ENCODE results near the gene RBM12.

Gene RBM12

DNA sequence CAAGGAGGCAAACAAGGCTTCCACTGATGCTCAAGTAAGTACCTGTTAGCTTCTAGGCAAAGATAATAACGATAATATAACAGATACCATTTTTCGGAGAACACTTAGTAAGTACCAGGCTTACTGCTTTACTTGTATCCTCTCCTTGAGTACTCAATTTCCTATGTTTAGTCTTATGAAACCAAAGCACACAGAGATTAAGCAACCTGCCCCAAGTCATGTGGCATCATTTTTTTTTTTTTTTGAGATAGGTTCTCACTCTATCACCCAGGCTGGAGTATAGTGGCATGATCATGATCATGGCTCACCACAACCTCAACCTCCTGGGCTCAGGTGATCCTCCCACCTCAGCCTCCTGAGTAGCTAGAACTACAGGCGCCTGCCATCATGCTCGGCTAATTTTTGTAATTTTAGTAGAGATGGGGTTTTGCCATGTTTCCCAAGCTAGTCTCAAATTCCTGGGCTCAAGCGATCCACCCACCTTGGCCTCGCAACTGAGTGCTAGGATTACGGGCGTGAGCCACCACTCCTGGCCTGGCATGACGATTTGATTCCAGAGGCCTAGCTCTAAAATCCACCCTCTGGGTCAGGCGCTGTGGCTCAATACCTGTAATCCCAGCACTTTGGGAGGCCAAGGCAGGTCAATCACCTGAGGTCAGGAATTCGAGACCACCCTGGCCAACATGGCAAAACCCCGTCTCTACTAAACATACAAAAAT is 35.1 kb downstream of the RBM12 start:
- H3K4me3 ChIP-seq (replicated peaks in 1 of 2; ENCODE audit: low read depth in 2 of 2, low read length in 2 of 2) = no peak overlapping the region
- no peak for DNase-seq (ENCODE audit: low read depth in 2 of 2)
- TF ChIP-seq, protein P1, sequence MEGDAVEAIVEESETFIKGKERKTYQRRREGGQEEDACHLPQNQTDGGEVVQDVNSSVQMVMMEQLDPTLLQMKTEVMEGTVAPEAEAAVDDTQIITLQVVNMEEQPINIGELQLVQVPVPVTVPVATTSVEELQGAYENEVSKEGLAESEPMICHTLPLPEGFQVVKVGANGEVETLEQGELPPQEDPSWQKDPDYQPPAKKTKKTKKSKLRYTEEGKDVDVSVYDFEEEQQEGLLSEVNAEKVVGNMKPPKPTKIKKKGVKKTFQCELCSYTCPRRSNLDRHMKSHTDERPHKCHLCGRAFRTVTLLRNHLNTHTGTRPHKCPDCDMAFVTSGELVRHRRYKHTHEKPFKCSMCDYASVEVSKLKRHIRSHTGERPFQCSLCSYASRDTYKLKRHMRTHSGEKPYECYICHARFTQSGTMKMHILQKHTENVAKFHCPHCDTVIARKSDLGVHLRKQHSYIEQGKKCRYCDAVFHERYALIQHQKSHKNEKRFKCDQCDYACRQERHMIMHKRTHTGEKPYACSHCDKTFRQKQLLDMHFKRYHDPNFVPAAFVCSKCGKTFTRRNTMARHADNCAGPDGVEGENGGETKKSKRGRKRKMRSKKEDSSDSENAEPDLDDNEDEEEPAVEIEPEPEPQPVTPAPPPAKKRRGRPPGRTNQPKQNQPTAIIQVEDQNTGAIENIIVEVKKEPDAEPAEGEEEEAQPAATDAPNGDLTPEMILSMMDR (IDR thresholded peaks at IDR 0.05; ENCODE audit: low read depth, low read length) = no peak

DNA sequence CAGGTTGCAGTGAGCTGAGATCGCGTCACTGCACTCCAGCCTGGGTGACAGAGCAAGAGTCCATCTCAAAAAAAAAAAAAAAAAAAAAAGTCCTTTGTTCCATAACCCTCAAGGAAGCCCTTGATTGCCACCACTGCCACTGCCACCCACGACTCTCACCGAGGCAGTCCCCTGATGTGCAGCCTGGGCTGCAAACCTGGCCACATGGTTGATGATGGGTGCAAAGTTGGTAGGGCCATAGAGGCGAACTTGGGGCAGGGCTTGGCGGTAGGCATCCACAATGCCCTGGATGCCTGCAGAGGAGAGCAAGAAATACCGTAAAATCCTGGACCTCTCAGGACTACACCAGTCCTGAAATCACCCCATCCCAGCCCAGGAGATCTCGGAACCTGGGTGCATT is 37.6 kb downstream of the RBM12 start:
- TF ChIP-seq, protein P1 (IDR thresholded peaks at IDR 0.05; ENCODE audit: low read depth, low read length) = no peak
- DNase-seq (ENCODE audit: low read depth in 2 of 2) = no peak
- H3K4me3 ChIP-seq (replicated peaks in 1 of 2; ENCODE audit: low read depth in 2 of 2, low read length in 2 of 2) = no peak overlapping the region

DNA sequence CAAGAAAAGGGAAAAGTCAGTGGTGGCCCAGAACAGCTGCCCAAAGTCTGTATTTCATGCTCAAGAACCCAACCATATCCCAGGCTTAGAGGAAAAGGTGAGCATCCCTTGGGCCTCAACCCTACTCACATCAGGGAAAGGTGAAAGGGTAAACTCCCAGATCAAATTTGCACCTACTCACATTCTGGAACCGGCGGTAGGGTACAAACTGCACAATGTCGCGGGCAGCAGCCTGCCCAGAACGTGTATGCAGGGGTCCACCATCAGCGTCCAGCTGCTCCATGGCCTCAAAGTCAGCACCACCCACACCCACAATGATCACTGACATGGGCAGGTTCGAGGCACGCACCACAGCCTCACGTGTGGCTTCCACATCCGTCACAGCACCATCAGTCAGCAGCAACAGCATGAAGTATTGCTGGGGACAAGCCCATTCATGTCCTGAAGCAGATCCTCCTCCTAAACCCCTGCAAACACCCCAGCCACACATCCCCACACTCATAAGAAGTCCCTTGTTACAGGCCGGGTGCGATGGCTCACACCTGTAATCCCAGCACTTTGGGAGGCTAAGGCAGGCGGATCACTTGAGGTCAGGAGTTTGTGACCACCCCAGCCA is 38.2 kb downstream of the RBM12 start:
- H3K4me3 ChIP-seq (replicated peaks in 1 of 2; ENCODE audit: low read depth in 2 of 2, low read length in 2 of 2) = no peak overlapping the region
- DNase-seq (ENCODE audit: low read depth in 2 of 2) = no peak
- TF ChIP-seq, protein P1 (IDR thresholded peaks at IDR 0.05; ENCODE audit: low read depth, low read length) = no peak

DNA sequence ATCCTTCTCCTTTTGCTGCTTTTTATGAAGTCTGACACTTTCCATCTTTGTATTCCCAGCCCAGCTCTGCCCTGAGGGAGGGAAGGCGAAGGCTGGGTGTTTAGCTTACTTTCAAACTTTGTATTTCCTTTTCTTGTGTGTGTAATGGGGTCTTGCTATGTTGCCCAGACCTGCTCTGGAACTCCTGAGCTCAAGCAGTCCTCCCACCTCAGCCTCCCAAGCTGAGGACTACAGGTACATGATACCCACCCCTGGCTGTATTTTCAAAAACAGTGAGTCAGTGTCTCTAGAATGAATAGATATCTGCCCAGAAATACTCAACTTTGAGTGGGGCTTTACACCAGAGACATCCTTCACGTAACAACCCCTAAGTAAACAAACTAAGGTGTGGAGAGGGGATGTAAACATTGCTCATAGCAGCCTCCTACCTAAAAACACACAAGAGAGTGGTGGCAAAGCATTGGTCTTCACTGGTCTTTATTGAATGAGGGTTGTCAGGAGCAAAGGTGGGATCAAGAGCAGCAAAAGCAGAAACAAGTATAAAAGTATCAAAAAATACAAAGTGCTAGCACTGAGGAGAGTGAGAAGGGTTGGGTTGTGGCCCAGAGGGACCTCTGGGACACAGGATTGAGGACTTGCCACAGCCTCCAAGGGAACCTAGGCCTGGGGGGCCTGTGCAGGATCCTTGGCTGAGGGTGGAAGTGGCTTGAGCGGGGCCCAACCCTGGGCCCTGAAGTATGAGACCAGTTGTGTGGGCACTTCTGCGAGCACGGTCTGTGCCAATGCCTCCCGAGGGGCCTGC is 38.9 kb downstream of the RBM12 start:
- TF ChIP-seq, protein P1 (IDR thresholded peaks at IDR 0.05; ENCODE audit: low read depth, low read length) = no peak
- H3K4me3 ChIP-seq (replicated peaks in 1 of 2; ENCODE audit: low read depth in 2 of 2, low read length in 2 of 2) = no peak overlapping the region
- DNase-seq (ENCODE audit: low read depth in 2 of 2) = no peak

DNA sequence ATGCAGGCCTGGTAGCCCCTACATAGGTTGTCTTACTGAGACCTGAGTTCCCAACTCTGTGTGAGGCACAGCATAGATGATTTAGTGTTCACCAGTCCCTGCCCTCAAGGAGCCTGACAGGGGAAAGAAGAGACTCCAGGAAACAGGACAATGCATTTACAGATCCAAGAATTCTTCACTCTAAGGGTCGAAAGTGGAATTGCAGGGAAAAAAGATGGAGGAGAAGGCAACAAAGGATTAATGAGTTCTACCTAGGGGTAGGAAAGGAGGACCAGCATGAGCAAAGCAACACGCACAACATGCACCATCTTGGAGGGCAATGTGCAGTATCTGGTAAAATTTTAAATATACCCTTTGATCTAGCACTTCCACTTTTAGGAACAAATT is 43.1 kb downstream of the RBM12 start:
- TF ChIP-seq, protein P1 (IDR thresholded peaks at IDR 0.05; ENCODE audit: low read depth, low read length) = no peak
- no peak for DNase-seq (ENCODE audit: low read depth in 2 of 2)
- H3K4me3 ChIP-seq (replicated peaks in 1 of 2; ENCODE audit: low read depth in 2 of 2, low read length in 2 of 2) = no peak overlapping the region

DNA sequence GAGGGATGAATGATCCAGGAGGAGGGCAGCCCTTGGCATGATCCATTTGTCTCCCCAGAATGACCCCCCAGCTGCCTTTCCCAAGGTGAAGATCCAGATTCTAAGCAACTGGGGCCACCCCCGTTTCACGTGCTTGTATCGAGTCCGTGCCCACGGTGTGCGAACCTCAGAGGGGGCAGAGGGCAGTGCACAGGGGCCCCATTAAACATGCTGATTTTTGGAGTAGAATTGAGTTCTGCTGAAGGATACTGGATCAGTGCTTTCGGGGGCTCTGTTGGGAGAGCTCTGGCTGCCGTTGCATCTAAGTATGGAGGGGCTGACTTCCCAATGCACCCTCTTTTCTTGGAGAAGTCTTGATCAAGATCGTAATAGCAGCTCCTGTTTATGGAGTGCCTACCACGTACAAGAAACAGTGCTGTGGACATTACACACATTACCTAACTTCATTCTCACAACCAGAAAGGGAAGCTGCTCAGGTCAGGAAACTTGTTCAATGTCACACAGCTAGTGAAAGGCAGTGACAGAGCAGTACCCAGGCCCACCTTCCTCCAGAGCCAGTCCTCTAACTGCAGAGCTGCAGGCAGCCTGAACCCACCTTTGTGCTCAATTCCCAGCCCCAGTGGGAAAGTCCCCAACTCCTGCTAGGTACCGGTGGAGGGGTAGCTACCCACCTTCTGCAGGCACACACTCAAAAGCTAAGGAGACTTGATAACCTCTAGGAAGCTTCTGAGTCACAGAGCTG is 43.7 kb downstream of the RBM12 start:
- no peak for DNase-seq (ENCODE audit: low read depth in 2 of 2)
- TF ChIP-seq, protein P1 (IDR thresholded peaks at IDR 0.05; ENCODE audit: low read depth, low read length) = no peak
- no peak overlapping the region for H3K4me3 ChIP-seq (replicated peaks in 1 of 2; ENCODE audit: low read depth in 2 of 2, low read length in 2 of 2)

All from cardiac fibroblast (primary cell).